ENCODE results near the gene CTCFL. TPM values are rescaled to one million over a fixed set of nuclear protein-coding genes. Genes with fewer than 3 reads are reported as not detected.

Gene CTCFL
- polyA plus RNA-seq, 1 donor from 2014 or later, result not detected

DNA sequence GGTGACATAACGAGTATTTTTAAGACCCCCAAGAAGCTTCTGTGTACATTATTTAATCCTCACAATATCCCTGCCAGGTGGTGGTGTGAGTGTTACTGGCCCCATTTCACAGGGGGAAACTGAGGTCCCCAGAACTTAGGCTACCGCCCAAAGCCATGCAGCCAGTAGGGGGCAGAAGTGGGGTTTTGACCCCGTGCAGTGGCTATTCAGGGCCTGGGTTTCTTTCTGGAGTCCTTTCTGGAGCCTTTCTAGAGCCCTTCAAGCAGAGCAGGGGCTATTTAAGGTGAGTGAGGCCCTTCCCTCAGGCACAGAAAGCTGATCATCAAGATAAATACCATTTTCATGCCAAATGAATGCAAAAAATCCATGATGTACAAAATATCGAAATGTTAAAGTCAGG is 59.0 kb downstream of the CTCFL start:
- Histone ChIP-seq H3K4me3 (ENCODE audit: low read length) (no peak overlapping the region), H2AFZ (ENCODE audit: low read depth, low read length) (no peak overlapping the region), H3K27ac (ENCODE audit: low read length) (no peak overlapping the region), H3F3A (ENCODE audit: insufficient read depth, low read length, poor library complexity, severe bottlenecking) (no peaks in the 10 kb centered on the region), H3K9me2 (ENCODE audit: insufficient read depth, low read length) (no peaks in the 10 kb centered on the region), H3K36me3 (ENCODE audit: insufficient read depth, low read length) (no peaks in the 10 kb centered on the region), H4K20me1 (ENCODE audit: insufficient read depth) (no peaks in the 10 kb centered on the region), H3K27me3 (ENCODE audit: insufficient read depth, low read depth, low read length) (no peaks in the 10 kb centered on the region), H3K9me3 (ENCODE audit: low read length) (no peaks in the 10 kb centered on the region), H3K79me2 (replicated peaks; ENCODE audit: insufficient read depth, low read length) (no peaks in the 10 kb centered on the region), H3K4me2 (ENCODE audit: low read length) (no peak overlapping the region), H3K9ac (ENCODE audit: low read length) (no peak overlapping the region)
- TF ChIP-seq EZH2 (IDR thresholded peaks at IDR 0.05; ENCODE audit: borderline replicate concordance, insufficient read depth, low read length, poor library complexity, severe bottlenecking) (no peak), RAD21 (conservative IDR thresholded peaks at IDR 0.05) (no peak), POLR2AphosphoS5 (IDR thresholded peaks at IDR 0.05) (no peak), MXI1 (conservative IDR thresholded peaks at IDR 0.05; ENCODE audit: poor library complexity, severe bottlenecking) (no peak), SMC3 (conservative IDR thresholded peaks at IDR 0.05; ENCODE audit: poor library complexity) (no peak), TAF1 (IDR thresholded peaks at IDR 0.05; ENCODE audit: low read depth) (no peak), EP300 (conservative IDR thresholded peaks at IDR 0.05; ENCODE audit: poor library complexity, severe bottlenecking) (no peak)

DNA sequence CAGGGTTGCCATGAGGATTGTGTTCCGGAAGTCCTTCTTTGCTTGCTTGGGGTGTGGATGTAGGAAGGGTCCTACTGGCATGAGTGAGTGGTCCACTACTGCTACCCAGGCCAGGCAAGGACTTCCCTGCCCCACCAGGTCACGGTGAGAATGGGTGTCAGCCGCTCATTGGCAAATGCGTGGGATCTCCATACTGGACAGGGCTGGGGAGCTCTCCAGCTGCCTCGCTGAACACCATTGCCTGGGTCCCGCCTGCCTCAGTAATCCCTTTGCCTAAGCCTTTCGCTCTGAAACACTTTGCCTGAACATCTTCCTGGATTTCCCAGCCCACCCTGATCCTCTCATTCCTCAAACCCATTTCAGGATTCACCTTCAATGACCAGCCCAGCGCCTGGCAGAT is 59.5 kb downstream of the CTCFL start:
- Histone ChIP-seq H3K36me3 (ENCODE audit: insufficient read depth, low read length) (no peaks in the 10 kb centered on the region), H2AFZ (ENCODE audit: low read depth, low read length) (no peak overlapping the region), H3K4me2 (ENCODE audit: low read length) (no peak overlapping the region), H4K20me1 (ENCODE audit: insufficient read depth) (no peaks in the 10 kb centered on the region), H3K9me3 (ENCODE audit: low read length) (no peaks in the 10 kb centered on the region), H3K9ac (ENCODE audit: low read length) (no peak overlapping the region), H3K79me2 (replicated peaks; ENCODE audit: insufficient read depth, low read length) (no peaks in the 10 kb centered on the region), H3K9me2 (ENCODE audit: insufficient read depth, low read length) (no peaks in the 10 kb centered on the region), H3F3A (ENCODE audit: insufficient read depth, low read length, poor library complexity, severe bottlenecking) (no peaks in the 10 kb centered on the region), H3K27ac (ENCODE audit: low read length) (no peak overlapping the region), H3K4me3 (ENCODE audit: low read length) (no peak overlapping the region), H3K27me3 (ENCODE audit: insufficient read depth, low read depth, low read length) (no peaks in the 10 kb centered on the region)
- TF ChIP-seq MXI1 (conservative IDR thresholded peaks at IDR 0.05; ENCODE audit: poor library complexity, severe bottlenecking), result no peak
- TF ChIP-seq SMC3 (conservative IDR thresholded peaks at IDR 0.05; ENCODE audit: poor library complexity), result no peak
- TF ChIP-seq TAF1 (IDR thresholded peaks at IDR 0.05; ENCODE audit: low read depth), result no peak
- TF ChIP-seq, protein P1, sequence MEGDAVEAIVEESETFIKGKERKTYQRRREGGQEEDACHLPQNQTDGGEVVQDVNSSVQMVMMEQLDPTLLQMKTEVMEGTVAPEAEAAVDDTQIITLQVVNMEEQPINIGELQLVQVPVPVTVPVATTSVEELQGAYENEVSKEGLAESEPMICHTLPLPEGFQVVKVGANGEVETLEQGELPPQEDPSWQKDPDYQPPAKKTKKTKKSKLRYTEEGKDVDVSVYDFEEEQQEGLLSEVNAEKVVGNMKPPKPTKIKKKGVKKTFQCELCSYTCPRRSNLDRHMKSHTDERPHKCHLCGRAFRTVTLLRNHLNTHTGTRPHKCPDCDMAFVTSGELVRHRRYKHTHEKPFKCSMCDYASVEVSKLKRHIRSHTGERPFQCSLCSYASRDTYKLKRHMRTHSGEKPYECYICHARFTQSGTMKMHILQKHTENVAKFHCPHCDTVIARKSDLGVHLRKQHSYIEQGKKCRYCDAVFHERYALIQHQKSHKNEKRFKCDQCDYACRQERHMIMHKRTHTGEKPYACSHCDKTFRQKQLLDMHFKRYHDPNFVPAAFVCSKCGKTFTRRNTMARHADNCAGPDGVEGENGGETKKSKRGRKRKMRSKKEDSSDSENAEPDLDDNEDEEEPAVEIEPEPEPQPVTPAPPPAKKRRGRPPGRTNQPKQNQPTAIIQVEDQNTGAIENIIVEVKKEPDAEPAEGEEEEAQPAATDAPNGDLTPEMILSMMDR (IDR thresholded peaks at IDR 0.05; ENCODE audit: poor library complexity, severe bottlenecking), result no peak
- TF ChIP-seq EZH2 (IDR thresholded peaks at IDR 0.05; ENCODE audit: borderline replicate concordance, insufficient read depth, low read length, poor library complexity, severe bottlenecking), result no peak
- no peak for TF ChIP-seq EP300 (conservative IDR thresholded peaks at IDR 0.05; ENCODE audit: poor library complexity, severe bottlenecking)

DNA sequence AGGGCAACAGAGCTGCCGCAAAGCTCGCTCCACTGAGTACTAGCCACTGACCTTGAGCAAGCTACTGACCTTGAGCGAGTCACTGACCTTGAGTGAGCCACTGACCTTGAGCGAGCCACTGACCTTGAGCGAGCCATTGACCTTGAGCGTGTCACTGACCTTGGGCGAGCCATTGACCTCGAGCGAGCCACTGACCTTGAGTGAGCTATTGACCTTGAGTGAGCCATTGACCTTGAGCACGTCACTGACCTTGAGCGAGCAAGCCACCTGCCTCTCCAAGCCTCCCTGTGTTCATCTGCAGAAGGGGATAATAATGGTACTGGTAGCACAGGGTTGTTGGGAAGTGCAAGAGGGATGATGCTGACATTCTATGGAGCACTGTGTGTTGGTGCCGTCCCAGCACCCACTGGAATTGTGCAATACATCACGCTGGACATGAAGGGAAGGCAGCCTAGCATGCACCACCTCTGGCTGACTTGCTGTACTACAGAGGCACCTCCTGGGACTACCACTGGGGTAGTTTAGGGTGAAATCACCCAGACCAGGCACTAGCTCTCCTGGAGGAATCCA is 60.2 kb downstream of the CTCFL start:
- Histone ChIP-seq H3K27me3 (ENCODE audit: insufficient read depth, low read depth, low read length) (no peaks in the 10 kb centered on the region), H3K4me3 (ENCODE audit: low read length) (no peak overlapping the region), H2AFZ (ENCODE audit: low read depth, low read length) (no peak overlapping the region), H3K79me2 (replicated peaks; ENCODE audit: insufficient read depth, low read length) (no peaks in the 10 kb centered on the region), H4K20me1 (ENCODE audit: insufficient read depth) (no peaks in the 10 kb centered on the region), H3K4me2 (ENCODE audit: low read length) (no peak overlapping the region), H3K27ac (ENCODE audit: low read length) (no peak overlapping the region), H3K36me3 (ENCODE audit: insufficient read depth, low read length) (no peaks in the 10 kb centered on the region), H3K9me2 (ENCODE audit: insufficient read depth, low read length) (no peaks in the 10 kb centered on the region), H3F3A (ENCODE audit: insufficient read depth, low read length, poor library complexity, severe bottlenecking) (no peaks in the 10 kb centered on the region), H3K9me3 (ENCODE audit: low read length) (no peaks in the 10 kb centered on the region), H3K9ac (ENCODE audit: low read length) (no peak overlapping the region)
- TF ChIP-seq POLR2AphosphoS5 (IDR thresholded peaks at IDR 0.05) (no peak), EP300 (conservative IDR thresholded peaks at IDR 0.05; ENCODE audit: poor library complexity, severe bottlenecking) (no peak)

All from neural cell (in vitro differentiated cells).